GM23248 (cell line): ENCODE results near the gene SOBP. TPM values are rescaled to one million over a fixed set of nuclear protein-coding genes. Genes with fewer than 3 reads are reported as not detected.

ENCODE experiments used
- DNase-seq: peaks from one replicate; pipeline ENCODE4 v3.0.0-alpha.2; 2015
- H2AFZ ChIP-seq: fragments of 200-600 bp; sonication (generic); 2 replicates; pipeline ENCODE4 v1.6.1; 2016; ENCODE audit warnings: antibody characterized with exemption
- H3F3A ChIP-seq: fragments of 200-600 bp; sonication (generic); 2 replicates; pipeline ENCODE4 v1.6.1; 2016; ENCODE audit warnings: mild to moderate bottlenecking, antibody characterized with exemption, mixed run types; ENCODE audit not compliant: insufficient read depth
- H3K27ac ChIP-seq: fragments of 200-600 bp; sonication (generic); 2 replicates; pipeline ENCODE4 v1.5.1; 2016; ENCODE audit warnings: mild to moderate bottlenecking
- H3K27me3 ChIP-seq: fragments of 200-600 bp; sonication (generic); replicated peaks from 2 replicates; pipeline ENCODE4 v1.6.1; 2016; ENCODE audit warnings: mild to moderate bottlenecking; ENCODE audit not compliant: insufficient read depth
- H3K36me3 ChIP-seq: fragments of 200-600 bp; sonication (generic); 2 replicates; pipeline ENCODE4 v1.6.1; 2016; ENCODE audit warnings: low read depth, mild to moderate bottlenecking
- H3K4me1 ChIP-seq: fragments of 200-600 bp; sonication (generic); 2 replicates; pipeline ENCODE4 v1.6.1; 2016; ENCODE audit warnings: mild to moderate bottlenecking; ENCODE audit not compliant: insufficient read depth
- H3K4me2 ChIP-seq: fragments of 200-600 bp; sonication (generic); one replicate; pipeline ENCODE4 v1.6.1; 2016; ENCODE audit warnings: mild to moderate bottlenecking; ENCODE audit not compliant: unreplicated experiment
- H3K4me3 ChIP-seq: fragments of 200-600 bp; sonication (generic); 2 replicates; pipeline ENCODE4 v1.5.1; 2016; ENCODE audit warnings: mild to moderate bottlenecking
- H3K79me2 ChIP-seq: fragments of 200-600 bp; sonication (generic); 2 replicates; pipeline ENCODE4 v1.6.1; 2016; ENCODE audit warnings: mild to moderate bottlenecking; ENCODE audit not compliant: insufficient read depth
- H3K9ac ChIP-seq: fragments of 200-600 bp; sonication (generic); 2 replicates; pipeline ENCODE4 v1.6.1; 2016; ENCODE audit warnings: mild to moderate bottlenecking
- H3K9me2 ChIP-seq: fragments of 200-600 bp; sonication (generic); 2 replicates; pipeline ENCODE4 v1.6.1; 2016; ENCODE audit warnings: mixed run types, mild to moderate bottlenecking, moderate library complexity; ENCODE audit not compliant: insufficient read depth
- H3K9me3 ChIP-seq: fragments of 200-600 bp; sonication (generic); one replicate; pipeline ENCODE4 v1.6.1; 2017; ENCODE audit warnings: low read depth
- H4K20me1 ChIP-seq: fragments of 200-600 bp; sonication (generic); 2 replicates; pipeline ENCODE4 v1.6.0; 2016; ENCODE audit not compliant: insufficient read depth
- EZH2 ChIP-seq: fragments of 200-600 bp; sonication (generic); IDR thresholded peaks from 2 replicates; pipeline ENCODE4 v1.6.1; 2018; ENCODE audit warnings: antibody characterized with exemption, mild to moderate bottlenecking; ENCODE audit not compliant: insufficient read depth, poor library complexity, severe bottlenecking
- EZH2phosphoT487 ChIP-seq: fragments of 200-600 bp; sonication (generic); IDR thresholded peaks from 2 replicates; pipeline ENCODE4 v1.6.1; 2018; ENCODE audit warnings: antibody characterized with exemption, moderate library complexity, mild to moderate bottlenecking, low read depth; ENCODE audit not compliant: insufficient read depth
- WGBS, 2 experiments: methylation state at CpG; one replicate each; pipeline ENCODE4 v1.1.6; 2015 to 2017; ENCODE audit warnings: low lambda C conversion rate in 2 of 2, low coverage in 1 of 2; ENCODE audit errors: missing lambda C conversion rate in 2 of 2; 5-methylcytosine and 5-hydroxymethylcytosine counted together
- in situ Hi-C: fragments of 300-500 bp; cut with MboI; formaldehyde crosslinking; loops from 2 replicates; pipeline ENCODE4 v1.15.0; 2020
- polyA plus RNA-seq: library from polyadenylated mRNA; unstranded; fragments of >200 nt; fragmentation: Nextera tagmentation; extraction: Ambion mirVana; gene quantifications from 2 replicates; pipeline ENCODE4 v1.2.1, GENCODE V29; 2016
- total RNA-seq: library from RNA; depleted of rRNA; stranded (reverse); fragments of >200 nt; shearing (Covaris generic); gene quantifications from 2 replicates; pipeline ENCODE4 v1.2.3, GENCODE V29; 2014

The SOBP gene
- total and polyA plus RNA-seq, 2 experiments from 2014 or later: 0.38 to 0.97 TPM

DNA sequence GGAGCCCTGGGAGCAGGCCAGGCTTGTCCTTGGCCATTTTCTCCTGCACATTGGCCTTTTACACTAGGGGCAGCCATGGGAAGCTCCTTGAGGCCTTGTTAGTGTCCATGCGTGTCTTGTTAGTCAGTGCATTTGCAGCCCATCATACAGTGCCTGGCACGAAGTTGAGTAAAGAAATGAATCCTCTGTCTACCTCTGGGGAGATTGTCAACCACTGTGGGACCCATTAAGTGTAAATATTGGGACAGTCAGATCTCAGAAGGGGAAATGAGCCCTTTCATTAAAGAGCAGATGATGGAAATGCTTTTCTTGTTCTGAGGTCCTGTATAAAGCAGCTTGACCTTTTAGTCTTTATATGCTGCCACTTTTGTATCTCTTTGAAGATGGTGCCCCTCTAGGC lies 33.9 kb downstream of the SOBP start:
- Histone ChIP-seq H3K4me3 (no peak overlapping the region), H3K27me3 (no peaks in the 10 kb centered on the region), H4K20me1 (no peaks in the 10 kb centered on the region), H3F3A (no peaks in the 10 kb centered on the region), H3K36me3 (no peaks in the 10 kb centered on the region), H3K4me2 (no peak overlapping the region), H2AFZ (no peak overlapping the region), H3K79me2 (no peaks in the 10 kb centered on the region), H3K9me2 (no peaks in the 10 kb centered on the region), H3K9ac (no peak overlapping the region), H3K4me1 (no peaks in the 10 kb centered on the region), H3K27ac (no peak overlapping the region), H3K9me3 (no peaks in the 10 kb centered on the region)
- TF ChIP-seq EZH2phosphoT487 (no peak), EZH2 (no peak)
- no peak for DNase-seq
- WGBS, 2 experiments: 70 to 77% methylated on average over 2 of the region's 2 CpGs
- in situ Hi-C loops: no loop called here

DNA sequence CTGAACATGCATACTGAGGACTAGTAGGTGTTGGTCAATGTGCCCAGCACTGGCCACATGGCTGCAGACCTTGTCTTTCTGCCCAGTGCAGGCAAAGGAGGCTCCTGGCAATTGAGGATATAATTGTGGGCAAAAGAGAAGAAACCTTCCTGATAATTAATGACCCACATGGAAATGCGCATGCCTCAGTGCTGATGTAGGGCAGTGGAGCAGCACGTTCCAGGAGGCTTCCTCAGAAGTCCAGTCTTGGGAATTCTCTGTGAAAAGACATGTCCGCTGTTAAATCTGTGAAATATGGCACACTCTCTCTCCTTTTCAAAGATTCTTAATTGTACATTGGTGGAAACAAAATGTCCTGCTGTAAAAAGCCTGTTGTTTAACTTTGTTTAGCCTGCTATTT lies 34.7 kb downstream of the SOBP start:
- 92 to 94% methylated on average over 3 of the region's 3 CpGs for WGBS, 2 experiments
- Histone ChIP-seq H3F3A (no peaks in the 10 kb centered on the region), H3K27ac (no peak overlapping the region), H3K4me2 (no peak overlapping the region), H3K79me2 (no peaks in the 10 kb centered on the region), H3K9ac (no peak overlapping the region), H3K4me3 (no peak overlapping the region), H3K27me3 (no peaks in the 10 kb centered on the region), H3K9me2 (no peaks in the 10 kb centered on the region), H3K9me3 (no peaks in the 10 kb centered on the region), H3K4me1 (no peaks in the 10 kb centered on the region), H2AFZ (no peak overlapping the region), H4K20me1 (no peaks in the 10 kb centered on the region), H3K36me3 (no peaks in the 10 kb centered on the region)
- TF ChIP-seq EZH2 (no peak), EZH2phosphoT487 (no peak)
- in situ Hi-C loops: no loop called here
- DNase-seq: no peak

DNA sequence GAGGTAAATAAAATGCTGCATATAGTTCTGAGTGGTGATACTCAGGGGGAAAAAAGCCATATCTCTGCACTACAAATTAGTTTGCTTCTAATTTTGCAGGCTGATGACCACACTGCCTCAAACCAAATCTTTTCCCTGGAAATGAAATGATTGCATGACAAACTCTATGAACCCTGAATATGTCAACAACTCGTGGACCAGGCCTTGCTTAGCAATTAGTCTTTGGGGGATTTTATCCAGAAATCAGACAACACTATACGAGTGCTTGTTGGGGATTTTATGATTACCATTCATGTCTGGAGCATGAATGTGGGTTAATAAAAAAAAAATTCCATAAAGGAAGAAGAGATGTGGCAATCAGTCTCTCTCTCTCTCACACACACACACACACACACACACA lies 42.0 kb downstream of the SOBP start:
- H3K27ac ChIP-seq: no peak overlapping the region
- no peaks in the 10 kb centered on the region for H4K20me1 ChIP-seq
- H3K4me2 ChIP-seq: no peak overlapping the region
- TF ChIP-seq EZH2 (no peak), EZH2phosphoT487 (no peak)
- no peak overlapping the region for H2AFZ ChIP-seq
- WGBS, 2 experiments: 60 to 69% methylated on average over 2 of the region's 2 CpGs
- in situ Hi-C loops: no loop called here
- no peaks in the 10 kb centered on the region for H3K4me1 ChIP-seq
- H3K9me2 ChIP-seq: no peaks in the 10 kb centered on the region
- H3K9me3 ChIP-seq: no peaks in the 10 kb centered on the region
- no peak for DNase-seq
- H3K79me2 ChIP-seq: no peaks in the 10 kb centered on the region
- no peaks in the 10 kb centered on the region for H3K36me3 ChIP-seq
- no peaks in the 10 kb centered on the region for H3F3A ChIP-seq
- no peak overlapping the region for H3K9ac ChIP-seq
- no peaks in the 10 kb centered on the region for H3K27me3 ChIP-seq
- no peak overlapping the region for H3K4me3 ChIP-seq

DNA sequence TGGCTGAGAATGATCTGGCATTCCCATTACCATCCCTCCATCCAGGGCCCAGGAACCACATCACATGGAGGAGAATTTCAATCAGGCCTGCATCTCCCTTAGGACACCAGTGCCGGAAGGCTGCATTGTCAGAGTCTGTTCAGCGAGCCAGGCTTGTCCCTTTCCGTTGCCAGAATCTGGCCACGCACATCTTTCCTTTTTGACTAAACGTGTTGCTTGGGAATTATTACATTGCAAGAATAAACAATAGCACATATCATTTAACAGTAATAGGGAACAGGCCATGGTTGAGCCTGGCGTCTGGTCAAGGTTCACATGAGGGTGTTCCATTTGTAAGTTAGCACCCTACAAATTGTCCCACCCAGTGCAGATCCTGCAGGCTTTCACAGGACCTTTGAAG lies 42.8 kb downstream of the SOBP start:
- Histone ChIP-seq H3K79me2 (no peaks in the 10 kb centered on the region), H3F3A (no peaks in the 10 kb centered on the region), H3K4me2 (no peak overlapping the region), H3K4me1 (no peaks in the 10 kb centered on the region), H2AFZ (no peak overlapping the region), H3K4me3 (no peak overlapping the region), H3K9ac (no peak overlapping the region), H3K27ac (no peak overlapping the region), H4K20me1 (no peaks in the 10 kb centered on the region), H3K36me3 (no peaks in the 10 kb centered on the region), H3K9me2 (no peaks in the 10 kb centered on the region), H3K9me3 (no peaks in the 10 kb centered on the region), H3K27me3 (no peaks in the 10 kb centered on the region)
- no peak for TF ChIP-seq EZH2
- TF ChIP-seq EZH2phosphoT487: no peak
- in situ Hi-C loops: no loop called here
- no peak for DNase-seq
- WGBS, 2 experiments: 89 to 94% methylated on average over 6 of the region's 6 CpGs

DNA sequence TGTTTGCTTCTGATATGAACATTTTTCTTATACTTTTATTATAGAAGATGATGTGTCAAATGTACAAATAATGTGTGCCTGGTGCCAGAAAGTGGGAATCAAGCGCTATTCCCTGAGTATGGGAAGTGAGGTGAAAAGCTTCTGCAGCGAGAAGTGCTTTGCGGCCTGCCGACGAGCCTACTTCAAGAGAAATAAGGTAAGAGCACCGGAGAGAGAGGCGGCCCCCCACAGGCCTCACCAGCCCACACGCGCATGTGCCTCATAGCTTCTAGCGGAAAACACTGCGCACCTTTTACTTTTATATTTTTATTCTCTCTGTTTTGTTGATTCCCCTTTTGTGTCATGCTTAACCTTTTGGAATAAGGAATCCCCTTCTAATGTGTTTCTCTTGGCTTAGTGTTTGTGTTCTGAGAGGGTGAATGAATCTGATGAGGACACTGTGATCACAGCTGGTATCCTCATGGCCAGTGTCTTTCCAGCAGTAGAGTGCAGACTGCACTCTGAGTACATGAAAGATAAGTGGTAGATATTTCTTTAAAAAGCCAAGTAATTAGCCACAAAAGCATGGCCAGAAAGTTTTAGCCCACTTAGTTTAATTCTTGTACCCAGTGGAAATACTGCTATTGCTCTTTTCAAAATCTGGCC lies 43.6 kb downstream of the SOBP start:
- no peaks in the 10 kb centered on the region for H3K27me3 ChIP-seq
- no peak for DNase-seq
- no peak overlapping the region for H3K4me2 ChIP-seq
- in situ Hi-C loops: no loop called here
- H3K79me2 ChIP-seq: no peaks in the 10 kb centered on the region
- TF ChIP-seq EZH2: no peak
- H3K9me2 ChIP-seq: no peaks in the 10 kb centered on the region
- H3K9me3 ChIP-seq: no peaks in the 10 kb centered on the region
- no peak overlapping the region for H2AFZ ChIP-seq
- H3K4me3 ChIP-seq: no peak overlapping the region
- H3K27ac ChIP-seq: no peak overlapping the region
- no peak overlapping the region for H3K9ac ChIP-seq
- H3K36me3 ChIP-seq: no peaks in the 10 kb centered on the region
- 96 to 98% methylated on average over 11 of the region's 11 CpGs for WGBS, 2 experiments
- H3F3A ChIP-seq: no peaks in the 10 kb centered on the region
- no peaks in the 10 kb centered on the region for H3K4me1 ChIP-seq
- no peaks in the 10 kb centered on the region for H4K20me1 ChIP-seq
